GM12892 (cell line): Measurements from ENCODE around the gene TMEM266.

Experiments used
- DNase-seq: peaks from one replicate; pipeline ENCODE4 v3.0.0; 2011; ENCODE audit not compliant: insufficient read length
- FAIRE-seq: peaks from 2 replicates; lab custom pipeline; 2011; peaks lifted over from hg19 to GRCh38; lab: Jason Lieb, UNC
- POLR2A ChIP-seq: IDR thresholded peaks from 2 replicates; pipeline ENCODE4 v1.6.1; 2011; ENCODE audit warnings: low read depth, low read length, control low read depth
- POLR2AphosphoS5 ChIP-seq: IDR thresholded peaks from 2 replicates; pipeline ENCODE4 v1.6.1; 2011; ENCODE audit warnings: low read depth, low read length, control low read depth
- TAF1 ChIP-seq: IDR thresholded peaks from 2 replicates; pipeline ENCODE4 v1.6.1; 2011; ENCODE audit warnings: low read depth, mild to moderate bottlenecking, control low read depth, low read length, borderline replicate concordance

Gene TMEM266

DNA sequence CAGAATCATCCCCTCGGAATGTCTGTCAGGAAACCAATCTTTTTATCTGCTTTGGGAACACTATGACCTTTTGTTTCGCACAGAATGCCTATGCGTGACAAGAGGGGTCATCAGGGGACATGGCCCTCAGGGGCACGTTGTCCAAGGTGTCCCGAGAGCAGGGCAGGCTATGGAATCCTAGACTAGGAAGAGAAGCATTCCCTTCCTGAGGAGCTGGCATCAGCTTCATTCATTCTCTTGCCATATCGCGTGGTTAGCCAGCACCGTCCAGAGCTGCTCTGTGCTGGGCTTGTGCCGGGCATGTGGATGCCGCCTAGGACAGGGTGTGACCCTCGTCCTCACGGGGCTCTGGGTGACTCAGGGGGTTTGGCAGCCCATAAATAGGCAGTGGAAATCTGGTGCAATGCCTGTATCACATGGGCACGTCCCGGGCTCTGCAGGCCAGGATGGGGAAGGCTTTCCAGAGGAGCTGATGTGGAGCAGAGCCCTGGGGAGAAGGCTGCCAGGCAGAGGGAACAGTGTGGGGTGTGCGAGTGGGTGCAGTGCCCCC lies 117.8 kb downstream of the TMEM266 start:
- FAIRE-seq = no peak
- DNase-seq = no peak

DNA sequence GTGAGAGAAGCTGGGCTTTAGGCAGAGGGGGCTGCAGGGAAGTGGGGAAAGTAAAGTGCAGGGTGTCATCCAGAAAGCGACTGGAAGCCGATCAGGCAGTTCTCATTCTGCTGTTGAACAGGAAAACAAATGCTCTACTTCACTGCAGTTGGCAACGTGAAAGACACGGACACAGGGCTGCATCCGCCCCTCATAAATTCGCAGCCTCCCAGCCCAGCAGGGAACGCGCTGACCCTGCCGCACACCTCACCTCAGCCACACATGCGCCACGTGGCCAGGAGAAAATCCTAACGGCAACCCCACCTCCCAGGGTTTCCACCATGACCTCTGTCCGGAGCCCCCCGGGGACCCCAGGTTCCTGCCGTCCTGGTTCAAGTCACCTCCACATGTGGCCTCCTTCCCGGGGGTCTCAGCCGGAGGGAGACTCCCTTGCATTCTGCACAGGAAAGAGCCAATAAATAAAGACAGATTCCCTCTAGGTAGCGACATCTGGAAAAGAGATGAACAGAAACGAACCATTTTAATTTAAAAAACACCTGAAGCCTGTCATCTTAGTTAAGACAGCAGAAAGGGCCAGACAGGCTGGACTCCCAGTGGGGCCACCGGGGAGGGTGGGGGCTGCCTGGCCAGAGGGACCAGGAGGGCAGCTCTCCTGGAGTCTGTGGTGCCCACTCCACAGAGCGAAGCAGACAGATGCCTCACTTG lies 118.7 kb downstream of the TMEM266 start:
- DNase-seq = no peak

More for the DNA sequence above, 117.8 kb downstream of the TMEM266 start:
- TF ChIP-seq POLR2AphosphoS5 (no peak), POLR2A (no peak), TAF1 (no peak)

DNA sequence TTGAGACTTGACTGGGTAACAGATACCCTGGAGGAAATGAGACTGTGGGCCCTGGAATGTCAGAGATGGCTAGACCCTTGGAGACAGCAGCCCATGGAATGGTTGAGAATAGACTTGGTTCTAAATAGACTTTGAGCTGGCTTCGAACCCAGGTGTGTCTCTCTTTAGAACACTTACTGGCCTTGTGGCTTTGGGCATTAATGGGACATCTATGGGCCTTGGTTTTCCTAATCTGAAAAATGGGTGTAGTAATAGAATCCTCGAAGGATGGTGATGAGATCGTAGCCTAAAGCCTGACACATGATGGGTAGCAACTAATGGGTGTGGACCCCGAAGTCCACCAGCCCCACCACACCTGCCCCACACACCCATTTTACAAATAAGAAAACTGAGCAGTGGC lies 119.2 kb downstream of the TMEM266 start:
- DNase-seq (no peak), FAIRE-seq (no peak)

More for the DNA sequence above, 118.7 kb downstream of the TMEM266 start:
- TF ChIP-seq TAF1 (no peak), POLR2A (no peak)
- no peak for FAIRE-seq

DNA sequence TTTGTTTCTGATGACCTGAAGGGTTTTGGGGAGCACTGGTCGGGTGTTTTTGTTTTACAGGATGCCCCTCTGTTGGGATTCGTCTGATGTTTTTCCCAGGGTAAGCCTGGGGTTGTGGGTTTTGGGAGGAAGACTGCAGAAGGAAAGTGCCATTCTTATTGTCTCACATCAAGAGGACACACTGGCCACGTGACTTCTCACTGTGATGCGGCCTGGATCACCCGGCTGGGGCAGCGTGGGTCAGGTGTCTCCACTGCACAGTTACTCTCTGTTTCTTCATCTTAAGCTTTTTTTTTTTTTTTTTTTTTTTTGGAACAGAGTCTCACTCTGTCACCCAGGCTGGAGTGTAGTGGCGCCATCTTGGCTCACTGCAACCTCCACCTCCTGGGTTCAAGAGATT lies 120.5 kb downstream of the TMEM266 start:
- FAIRE-seq = no peak
- DNase-seq = no peak
- no peak for TF ChIP-seq TAF1
- no peak for TF ChIP-seq POLR2A
- TF ChIP-seq POLR2AphosphoS5 = no peak

More for the DNA sequence above, 119.2 kb downstream of the TMEM266 start:
- no peak for TF ChIP-seq POLR2A
- TF ChIP-seq TAF1 = no peak
- no peak for TF ChIP-seq POLR2AphosphoS5

DNA sequence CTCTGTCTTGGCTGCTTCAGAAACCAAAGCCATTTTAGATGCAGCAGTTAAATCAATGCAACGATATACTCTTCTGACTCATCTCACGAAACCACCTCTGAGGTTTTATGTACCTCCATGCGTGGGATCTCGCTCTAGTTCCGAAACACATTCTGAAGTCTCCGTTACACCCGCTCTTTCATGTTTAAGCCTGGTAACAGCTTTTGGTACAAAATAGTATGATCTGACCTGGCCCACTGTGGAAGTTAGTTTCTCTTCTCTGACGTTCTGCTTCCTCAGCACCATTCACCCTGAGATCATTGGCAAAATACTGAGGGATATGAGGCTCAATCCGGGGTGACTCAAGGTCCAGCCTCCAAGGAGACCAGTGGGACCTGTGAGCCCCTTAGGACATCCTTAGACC lies 121.9 kb downstream of the TMEM266 start:
- TF ChIP-seq POLR2A (no peak), TAF1 (no peak), POLR2AphosphoS5 (no peak)
- peak; percentile 87 for FAIRE-seq
- DNase-seq = peak; percentile 44

DNA sequence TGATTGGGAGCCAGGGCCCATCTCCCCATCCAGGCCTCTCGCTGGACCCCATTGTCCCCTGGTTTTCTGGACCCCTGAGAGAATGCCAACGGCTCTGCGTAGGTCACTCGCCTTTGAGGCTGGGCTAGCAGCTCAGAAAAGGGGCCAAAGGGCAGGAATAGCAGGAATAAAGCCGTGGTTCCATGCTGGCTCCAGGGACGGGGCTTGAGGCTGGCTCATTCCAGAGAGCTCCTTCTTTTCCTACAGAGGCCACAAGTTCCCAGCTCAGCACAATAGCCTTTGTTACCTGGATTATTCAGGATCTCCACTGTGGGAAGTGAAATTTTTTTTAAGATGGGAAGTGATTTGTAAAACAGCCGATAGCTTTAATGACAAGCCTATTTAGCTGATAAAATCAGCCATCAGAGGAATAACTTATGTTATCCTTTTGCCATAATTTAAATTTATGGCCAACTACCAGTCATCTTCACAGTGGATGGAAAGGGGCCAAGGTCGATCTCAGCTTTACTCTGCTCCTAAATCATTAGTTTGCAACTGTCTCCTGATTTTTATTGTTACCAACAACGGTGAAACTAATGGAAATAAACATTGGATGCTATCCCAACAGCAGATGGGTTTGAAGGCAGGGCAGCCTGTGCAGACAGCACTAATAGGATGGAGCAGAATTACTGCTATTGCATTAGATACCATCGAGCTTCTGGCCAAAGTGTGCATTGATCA lies 124.3 kb downstream of the TMEM266 start:
- no peak for FAIRE-seq
- TF ChIP-seq TAF1 (no peak), POLR2AphosphoS5 (no peak), POLR2A (no peak)
- DNase-seq = no peak

DNA sequence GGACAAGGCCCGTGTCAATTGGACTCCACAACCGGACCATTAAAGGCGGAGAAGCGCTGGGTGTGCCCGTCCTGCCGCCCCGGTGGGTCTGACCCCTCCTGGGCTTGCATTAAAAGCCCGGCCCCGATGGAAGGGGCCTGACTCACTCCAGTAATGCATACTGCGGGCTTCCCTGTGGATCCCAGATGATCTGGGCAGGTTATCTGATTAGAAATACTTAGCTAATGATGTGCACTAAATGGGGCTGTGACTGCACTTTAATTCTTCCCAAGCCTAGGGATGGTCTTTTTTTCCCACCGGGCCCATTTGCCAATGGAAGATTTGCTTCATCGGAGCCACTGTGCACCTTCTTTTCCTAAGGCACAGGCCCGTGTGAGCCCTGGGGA lies 124.9 kb downstream of the TMEM266 start:
- no peak for FAIRE-seq
- TF ChIP-seq TAF1 (no peak), POLR2A (no peak), POLR2AphosphoS5 (no peak)
- DNase-seq = no peak

DNA sequence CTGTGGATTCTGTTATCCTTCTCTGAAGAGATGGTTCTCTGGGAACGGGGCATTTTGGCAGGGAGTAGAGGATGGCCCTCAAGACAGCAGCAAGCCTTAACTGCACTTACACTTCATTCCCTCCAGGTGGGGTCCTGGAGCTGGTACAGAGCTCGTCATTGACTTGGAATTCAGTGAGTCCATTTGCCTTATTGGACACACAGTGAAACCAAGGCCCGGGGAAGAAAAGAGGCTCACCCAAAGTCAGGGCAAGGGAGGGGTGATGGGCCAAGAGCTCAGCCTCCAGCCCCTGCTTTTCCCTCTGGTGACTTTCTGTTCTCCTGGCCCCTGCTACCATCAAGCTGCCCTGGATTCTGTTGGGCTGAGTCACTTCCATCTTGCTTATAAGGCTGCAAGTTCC lies 125.9 kb downstream of the TMEM266 start:
- peak; percentile 73 for FAIRE-seq
- TF ChIP-seq POLR2A (no peak), POLR2AphosphoS5 (no peak), TAF1 (no peak)
- DNase-seq = no peak

DNA sequence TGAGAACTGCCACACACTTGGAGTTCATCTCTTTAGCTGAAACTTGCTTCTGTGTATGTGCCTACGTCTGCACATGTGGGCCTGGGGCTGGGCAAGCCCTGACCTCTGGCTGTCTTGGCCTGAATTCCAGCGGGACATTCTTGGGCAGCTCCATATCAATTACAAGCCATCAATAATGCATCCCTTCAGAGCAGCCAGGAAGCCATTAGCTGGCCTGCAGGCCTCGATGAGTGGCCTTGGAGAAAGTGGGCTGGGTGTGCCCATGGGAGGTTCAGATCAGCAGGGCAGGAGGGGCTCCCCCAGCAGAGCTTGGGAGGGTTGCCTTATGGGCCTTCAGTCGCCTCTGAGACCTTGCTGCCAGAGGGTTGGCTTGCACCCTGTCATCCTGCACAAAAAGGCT lies 127.4 kb downstream of the TMEM266 start:
- TF ChIP-seq TAF1 (no peak), POLR2A (no peak), POLR2AphosphoS5 (no peak)
- FAIRE-seq (no peak), DNase-seq (no peak)

DNA sequence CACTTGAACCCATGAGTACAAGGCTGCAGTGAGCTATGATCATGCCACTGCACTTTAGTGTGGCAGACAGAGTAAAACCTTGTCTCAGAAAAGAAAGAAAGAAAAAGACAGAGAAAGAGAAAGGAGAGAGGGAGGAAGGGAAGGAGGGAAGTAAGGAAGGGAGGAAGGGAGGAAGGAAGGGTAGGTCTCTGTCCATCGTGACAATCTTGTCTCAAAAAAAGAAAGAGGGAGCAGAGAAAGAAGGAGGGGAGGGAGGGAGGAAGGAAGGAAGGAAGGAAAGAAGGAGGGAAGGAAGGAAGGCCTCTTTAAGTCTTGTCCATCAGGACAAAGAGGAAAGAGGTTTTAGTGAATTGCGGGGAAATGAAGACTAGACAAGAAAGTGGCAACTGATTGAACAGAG lies 129.3 kb downstream of the TMEM266 start:
- DNase-seq (no peak), FAIRE-seq (no peak)
- TF ChIP-seq TAF1 (no peak), POLR2A (no peak), POLR2AphosphoS5 (no peak)

DNA sequence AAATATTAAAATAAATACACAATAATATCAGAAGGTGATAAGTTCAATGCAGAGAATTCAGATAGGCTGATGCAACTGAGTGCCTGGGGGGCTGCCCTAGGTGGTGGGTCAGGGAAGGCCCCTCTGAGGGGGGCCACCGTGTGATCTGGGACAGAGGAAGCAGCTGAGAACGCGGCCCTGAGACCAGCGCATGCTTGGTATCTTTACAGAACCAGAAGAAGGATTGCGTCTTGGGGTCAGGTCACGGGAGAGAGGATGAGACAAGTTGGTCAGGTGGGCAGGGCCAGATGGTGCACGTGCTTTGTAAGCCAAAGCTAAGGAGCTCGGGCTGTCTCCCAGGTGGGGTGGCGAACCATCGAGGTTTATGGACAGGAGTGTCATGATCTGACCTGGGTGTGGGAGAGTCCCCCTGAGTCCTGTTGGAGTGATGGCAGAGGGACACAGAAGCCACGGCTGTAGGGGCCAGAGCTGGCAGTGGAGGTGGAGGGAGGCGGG lies 130.3 kb downstream of the TMEM266 start:
- no peak for TF ChIP-seq TAF1
- no peak for TF ChIP-seq POLR2A
- no peak for TF ChIP-seq POLR2AphosphoS5
- FAIRE-seq (no peak), DNase-seq (no peak)
